Measurements from ENCODE around the gene NAV3.

- TF ChIP-seq GABPA (IDR thresholded peaks at IDR 0.05; ENCODE audit: low read depth) (no peak), CTCF (IDR thresholded peaks at IDR 0.05; ENCODE audit: insufficient read depth, low read length) (no peak)
Observed at GRCh38 chr12:78261901-78262300, 431.2 kb downstream of the NAV3 start.

Data from HL-60 (cell line).